Smooth muscle cell (in vitro differentiated cells): ENCODE results near the gene PPP1R27. TPM values are rescaled to one million over a fixed set of nuclear protein-coding genes. Genes with fewer than 3 reads are reported as not detected.

Experiments used
- DNase-seq: peaks from one replicate; lab custom pipeline; 2025; ENCODE audit not compliant: unreplicated experiment; lab: John Stamatoyannopoulos, UW
- H2AFZ ChIP-seq: fragments of 200-600 bp; sonication (generic); 2 replicates; pipeline ENCODE4 v1.6.0; 2016; ENCODE audit warnings: antibody characterized with exemption, low read depth, mild to moderate bottlenecking
- H3F3A ChIP-seq: fragments of 200-600 bp; sonication (generic); 2 replicates; pipeline ENCODE4 v1.6.0; 2017; ENCODE audit warnings: antibody characterized with exemption, low read depth
- H3K27ac ChIP-seq: fragments of 200-600 bp; sonication (generic); 2 replicates; pipeline ENCODE4 v1.5.1; 2016; ENCODE audit warnings: low read depth, mild to moderate bottlenecking
- H3K27me3 ChIP-seq: fragments of 200-600 bp; sonication (generic); 2 replicates; pipeline ENCODE4 v1.6.1; 2016; ENCODE audit warnings: low read depth, mild to moderate bottlenecking
- H3K36me3 ChIP-seq: fragments of 200-600 bp; sonication (generic); 2 replicates; pipeline ENCODE4 v1.5.1; 2016; ENCODE audit warnings: low read depth
- H3K4me1 ChIP-seq: fragments of 200-600 bp; sonication (generic); 2 replicates; pipeline ENCODE4 v1.5.1; 2016; ENCODE audit warnings: low read depth
- H3K4me2 ChIP-seq: fragments of 200-600 bp; sonication (generic); 2 replicates; pipeline ENCODE4 v1.6.0; 2016; ENCODE audit warnings: mild to moderate bottlenecking
- H3K4me3 ChIP-seq: fragments of 200-600 bp; sonication (generic); 2 replicates; pipeline ENCODE4 v1.5.1; 2016; ENCODE audit warnings: mild to moderate bottlenecking
- H3K79me2 ChIP-seq: fragments of 200-600 bp; sonication (generic); 2 replicates; pipeline ENCODE4 v1.6.0; 2016; ENCODE audit warnings: low read depth, mild to moderate bottlenecking
- H3K9ac ChIP-seq: fragments of 200-600 bp; sonication (generic); 2 replicates; pipeline ENCODE4 v1.6.0; 2016; ENCODE audit warnings: low read depth
- H3K9me3 ChIP-seq: fragments of 200-600 bp; sonication (generic); replicated peaks from 2 replicates; pipeline ENCODE4 v1.5.1; 2016; ENCODE audit warnings: low read depth
- H4K20me1 ChIP-seq: fragments of 200-600 bp; sonication (generic); 2 replicates; pipeline ENCODE4 v1.6.0; 2016; ENCODE audit warnings: low read depth
- CTCF ChIP-seq: fragments of 200-600 bp; sonication (generic); IDR thresholded peaks from 2 replicates; pipeline ENCODE4 v1.5.1; 2017; ENCODE audit warnings: borderline replicate concordance, mild to moderate bottlenecking, antibody characterized with exemption; ENCODE audit not compliant: insufficient read depth, poor library complexity, severe bottlenecking
- WGBS: methylation state at CpG from one replicate; pipeline ENCODE4 v1.1.7; 2016; ENCODE audit warnings: low lambda C conversion rate; 5-methylcytosine and 5-hydroxymethylcytosine counted together
- polyA plus RNA-seq: library from polyadenylated mRNA; unstranded; fragments of >200 nt; fragmentation: Nextera tagmentation; extraction: Ambion mirVana; gene quantifications from 2 replicates; pipeline ENCODE4 v1.2.1, GENCODE V29; 2016
- total RNA-seq: library from RNA; depleted of rRNA; stranded (reverse); fragments of >200 nt; gene quantifications from 2 replicates; pipeline ENCODE4 v1.2.3, GENCODE V29; 2014

The PPP1R27 gene
- total and polyA plus RNA-seq, 2 experiments from 2014 or later: 0.79 to 3.1 TPM

GRCh38 chr17:81839301-81839700, 4.5 kb upstream of the PPP1R27 start:
- no peak for DNase-seq
- Histone ChIP-seq H3F3A (peaks cover 33% of the 10 kb centered on the region), H3K4me2 (no peak overlapping the region), H3K36me3 (no peaks in the 10 kb centered on the region), H3K4me3 (no peak overlapping the region), H3K79me2 (no peaks in the 10 kb centered on the region), H2AFZ (no peak overlapping the region), H3K9ac (no peak overlapping the region), H3K9me3 (no peaks in the 10 kb centered on the region), H3K27ac (no peak overlapping the region), H3K27me3 (no peaks in the 10 kb centered on the region), H4K20me1 (peaks cover 23% of the 10 kb centered on the region), H3K4me1 (no peaks in the 10 kb centered on the region)
- no peak for TF ChIP-seq CTCF
- 85% methylated on average over 15 of the region's 15 CpGs for WGBS

GRCh38 chr17:81838753-81839255, 4.0 kb upstream of the PPP1R27 start:
- no peaks in the 10 kb centered on the region for H3K27me3 ChIP-seq
- no peaks in the 10 kb centered on the region for H3K36me3 ChIP-seq
- DNase-seq: no peak
- no peaks in the 10 kb centered on the region for H3K9me3 ChIP-seq
- WGBS: 50% methylated on average over 17 of the region's 17 CpGs
- peaks cover 30% of the 10 kb centered on the region for H3F3A ChIP-seq
- no peak overlapping the region for H3K9ac ChIP-seq
- H3K4me1 ChIP-seq: peaks cover 4% of the 10 kb centered on the region
- H3K4me3 ChIP-seq: no peak overlapping the region
- no peak overlapping the region for H2AFZ ChIP-seq
- peaks cover 18% of the 10 kb centered on the region for H4K20me1 ChIP-seq
- no peak for TF ChIP-seq CTCF
- H3K79me2 ChIP-seq: no peaks in the 10 kb centered on the region
- no peak overlapping the region for H3K27ac ChIP-seq
- H3K4me2 ChIP-seq: no peak overlapping the region

GRCh38 chr17:81837641-81838040, 2.8 kb upstream of the PPP1R27 start:
- H3K4me3 ChIP-seq: no peak overlapping the region
- H3K4me1 ChIP-seq: peaks cover 7% of the 10 kb centered on the region
- no peak overlapping the region for H3K4me2 ChIP-seq
- no peak for DNase-seq
- no peak overlapping the region for H2AFZ ChIP-seq
- no peaks in the 10 kb centered on the region for H3K36me3 ChIP-seq
- no peak for TF ChIP-seq CTCF
- peaks cover 6% of the 10 kb centered on the region for H4K20me1 ChIP-seq
- peaks cover 1% of the 10 kb centered on the region for H3K79me2 ChIP-seq
- no peaks in the 10 kb centered on the region for H3K9me3 ChIP-seq
- H3K9ac ChIP-seq: no peak overlapping the region
- H3K27ac ChIP-seq: no peak overlapping the region
- no peaks in the 10 kb centered on the region for H3K27me3 ChIP-seq
- H3F3A ChIP-seq: peaks cover 22% of the 10 kb centered on the region
- WGBS: 86% methylated on average over 9 of the region's 9 CpGs
